NCI-H748 treated with DMSO at 0.1 percent for 48 hours (cell line): ENCODE measurements around the gene COMMD4.
"Not testable (repeated sequence)": the region's sequence is repeated elsewhere in the genome, so short reads cannot be mapped to it uniquely, and the experiment has no call there.

Experiments
- DNase-seq: peaks from one replicate; lab custom pipeline; 2025; lab: John Stamatoyannopoulos, UW

The COMMD4 gene

DNA sequence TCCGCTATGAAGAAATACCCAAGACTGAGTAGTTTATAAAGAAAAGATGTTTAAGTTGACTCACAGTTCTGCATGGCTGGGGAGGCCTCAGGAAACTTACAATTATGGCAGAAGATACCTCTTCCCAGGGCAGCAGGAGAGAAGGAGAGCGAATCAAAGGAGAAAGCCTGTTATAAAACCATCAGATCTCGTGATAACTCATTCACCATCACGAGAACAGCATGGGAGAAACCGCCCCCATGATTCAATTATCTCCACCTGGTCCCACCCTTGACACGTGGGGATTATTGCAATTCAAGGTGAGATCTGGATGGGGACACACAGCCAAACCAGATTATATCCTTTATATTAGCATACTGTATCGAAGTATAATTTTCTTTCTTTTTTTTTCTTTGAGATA is 3.8 kb upstream of the COMMD4 start:
- DNase-seq: not testable (repeated sequence)

DNA sequence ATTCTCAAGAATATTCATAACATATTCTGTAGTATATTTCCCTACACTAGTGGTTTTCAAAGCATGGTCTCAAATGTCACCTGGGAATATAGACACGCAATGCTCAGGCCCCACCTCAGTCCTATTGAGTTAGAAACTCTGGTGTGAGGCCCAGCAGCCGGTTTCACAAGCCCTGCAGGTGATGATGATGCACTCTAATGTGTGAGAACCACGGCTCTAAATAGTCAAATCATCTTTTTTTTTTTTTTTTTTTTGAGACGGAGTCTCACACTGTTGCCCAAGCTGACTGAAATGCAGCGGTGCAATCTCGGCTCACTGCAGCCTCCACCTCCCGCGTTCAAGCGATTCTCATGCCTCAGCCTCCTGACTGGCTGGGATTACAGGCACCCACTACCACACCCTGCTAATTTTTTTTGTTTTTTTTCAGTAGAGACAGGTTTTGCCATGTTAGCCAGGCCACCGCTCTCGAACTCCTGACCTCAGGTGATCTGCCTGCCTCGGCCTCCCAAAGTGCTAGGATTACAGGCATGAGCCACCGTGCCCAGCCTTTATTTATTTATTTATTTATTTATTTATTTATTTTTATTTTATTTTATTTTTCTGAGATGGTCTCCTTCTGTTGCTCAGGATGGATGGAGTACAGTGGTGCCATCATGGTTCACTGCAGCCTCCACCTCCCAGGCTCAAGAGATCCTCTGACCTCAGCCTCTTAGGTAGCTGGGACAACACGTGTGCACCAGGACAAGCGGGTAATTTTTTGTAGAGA is 2.0 kb upstream of the COMMD4 start:
- not testable (repeated sequence) for DNase-seq

DNA sequence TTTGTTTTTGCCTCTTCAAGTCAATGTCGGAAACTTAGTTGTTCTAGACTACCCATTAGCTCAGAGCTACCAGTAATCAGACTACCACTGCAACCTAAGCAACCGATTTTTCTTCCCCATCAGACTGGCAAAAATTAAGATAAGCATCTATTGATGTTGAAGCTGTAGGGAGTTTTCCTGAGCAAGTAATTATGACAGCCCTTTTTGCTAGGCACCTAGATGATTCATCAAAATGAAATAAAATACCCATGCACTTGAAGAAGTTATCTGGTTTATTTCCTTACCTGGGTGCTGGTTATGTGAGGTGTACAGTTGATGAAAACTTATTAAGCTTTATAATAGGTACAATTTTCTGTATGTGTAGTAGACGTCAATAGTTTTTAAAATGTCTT is 554 bp upstream of the COMMD4 start:
- no peak for DNase-seq

DNA sequence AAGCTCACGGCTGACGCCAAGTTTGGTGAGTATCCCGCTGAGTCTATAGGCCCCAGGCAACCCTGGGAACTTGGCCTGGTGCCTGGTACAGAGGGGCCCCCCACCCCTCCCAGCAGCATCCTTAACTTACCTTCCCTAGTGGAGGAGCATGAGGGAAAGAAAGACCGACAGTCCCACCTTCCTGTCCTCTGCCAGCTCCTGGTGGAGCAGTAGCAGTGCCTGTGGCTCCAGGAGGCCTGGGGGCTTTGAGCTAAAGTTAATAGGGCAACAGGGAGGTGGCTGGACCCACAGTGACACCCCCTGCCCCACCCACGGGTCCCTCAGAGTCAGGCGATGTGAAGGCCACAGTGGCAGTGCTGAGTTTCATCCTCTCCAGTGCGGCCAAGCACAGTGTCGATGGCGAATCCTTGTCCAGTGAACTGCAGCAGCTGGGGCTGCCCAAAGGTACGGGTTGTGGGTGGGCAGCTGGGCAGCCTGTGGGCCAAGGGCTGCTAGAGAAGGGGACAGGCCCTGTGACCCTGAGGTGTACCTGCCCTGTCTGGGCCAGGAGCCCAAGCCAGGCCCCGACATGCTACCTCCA is 2.9 kb downstream of the COMMD4 start:
- no peak for DNase-seq

DNA sequence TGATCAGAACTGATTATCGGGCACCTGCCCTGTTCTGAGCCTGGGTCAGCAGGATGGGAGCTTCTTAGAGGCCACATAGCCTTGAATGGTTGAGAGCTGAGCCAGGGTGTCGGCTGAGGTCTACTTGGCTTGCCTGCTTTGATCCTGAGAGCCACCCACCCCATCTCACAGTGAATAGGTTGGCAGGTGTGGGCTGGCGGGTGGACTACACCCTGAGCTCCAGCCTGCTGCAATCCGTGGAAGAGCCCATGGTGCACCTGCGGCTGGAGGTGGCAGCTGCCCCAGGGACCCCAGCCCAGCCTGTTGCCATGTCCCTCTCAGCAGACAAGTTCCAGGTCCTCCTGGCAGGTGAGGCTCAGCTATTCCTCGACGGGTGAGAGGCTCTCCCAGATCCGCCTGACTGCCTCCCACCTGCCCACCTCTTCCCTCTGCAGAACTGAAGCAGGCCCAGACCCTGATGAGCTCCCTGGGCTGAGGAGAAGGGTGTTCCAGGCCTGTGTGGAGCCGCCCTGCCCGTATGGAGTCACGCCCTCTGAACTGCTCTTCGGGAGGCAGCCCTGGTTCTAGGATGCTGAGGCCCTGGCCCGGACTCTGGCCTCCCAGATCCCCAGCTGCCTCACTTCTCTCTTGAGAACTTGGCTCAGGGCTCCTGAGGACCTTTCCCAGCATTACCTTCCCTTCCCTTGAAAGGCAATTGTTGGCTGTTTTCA is 3.8 kb downstream of the COMMD4 start:
- no peak for DNase-seq

DNA sequence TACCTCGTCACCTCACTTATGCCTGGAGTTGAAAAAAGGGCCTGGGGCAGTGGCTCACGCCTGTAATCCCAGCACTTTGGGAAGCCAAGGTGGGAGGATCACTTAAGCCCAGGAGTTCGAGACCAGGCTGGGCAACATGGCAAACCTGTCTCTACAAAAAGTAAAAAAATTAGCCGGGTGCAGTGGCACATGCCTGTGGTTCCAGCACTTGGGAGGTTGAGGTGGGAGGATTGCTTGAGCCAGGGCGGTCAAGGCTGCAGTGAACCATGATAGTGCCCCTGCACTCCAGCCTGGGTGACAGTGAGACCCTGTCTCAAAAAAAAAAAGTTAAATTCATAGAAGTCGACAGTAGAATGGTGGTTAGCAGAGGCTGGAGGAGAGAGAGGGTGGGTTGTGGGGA is 6.4 kb downstream of the COMMD4 start:
- DNase-seq: no peak

DNA sequence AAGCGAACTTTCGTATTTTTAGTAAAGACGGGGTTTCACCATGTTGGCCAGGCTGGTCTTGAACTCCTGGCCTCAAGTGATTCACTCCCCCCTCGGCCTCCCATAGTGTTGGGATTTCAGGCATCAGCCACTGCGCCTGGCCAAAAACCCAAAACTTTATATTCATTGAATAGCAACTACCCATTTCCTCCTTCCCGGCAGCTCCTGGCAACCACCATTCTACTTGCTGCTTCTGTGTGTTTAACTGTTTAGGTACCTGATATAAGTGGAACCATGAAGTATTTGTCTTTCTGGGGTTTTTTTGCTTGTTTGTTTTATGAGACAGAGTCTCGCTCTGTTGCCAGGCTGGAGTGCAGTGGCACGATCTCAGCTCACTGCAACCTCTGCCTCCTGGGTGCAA is 8.1 kb downstream of the COMMD4 start:
- DNase-seq: not testable (repeated sequence)

DNA sequence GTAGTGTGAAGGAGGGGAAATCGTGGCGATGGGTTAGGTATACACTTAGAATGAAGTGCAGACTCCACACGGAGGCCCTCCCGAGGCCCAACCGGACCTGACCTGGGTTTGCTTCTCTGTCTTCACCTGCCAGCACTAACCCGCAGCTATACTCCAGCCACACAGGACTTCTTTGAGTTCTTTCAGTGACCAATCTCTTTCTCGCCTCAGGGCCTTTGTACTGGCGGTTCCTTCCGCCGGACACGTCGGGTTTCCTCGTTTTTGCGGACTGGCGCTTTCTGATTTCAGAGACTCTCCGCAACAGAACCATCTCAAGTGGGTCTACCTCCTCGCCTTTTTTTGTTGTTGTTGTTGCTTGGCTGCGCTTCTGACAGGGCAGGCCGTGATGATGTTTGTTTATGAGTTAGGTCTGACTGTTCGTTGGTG is 10.9 kb downstream of the COMMD4 start, which contains the start of gene NEIL1:
Gene NEIL1 (plus strand): TSS at position 244 of the 426 bp plus-strand sequence. CDS start 1,867 bp downstream, outside the sequence.
- DNase-seq: no peak

DNA sequence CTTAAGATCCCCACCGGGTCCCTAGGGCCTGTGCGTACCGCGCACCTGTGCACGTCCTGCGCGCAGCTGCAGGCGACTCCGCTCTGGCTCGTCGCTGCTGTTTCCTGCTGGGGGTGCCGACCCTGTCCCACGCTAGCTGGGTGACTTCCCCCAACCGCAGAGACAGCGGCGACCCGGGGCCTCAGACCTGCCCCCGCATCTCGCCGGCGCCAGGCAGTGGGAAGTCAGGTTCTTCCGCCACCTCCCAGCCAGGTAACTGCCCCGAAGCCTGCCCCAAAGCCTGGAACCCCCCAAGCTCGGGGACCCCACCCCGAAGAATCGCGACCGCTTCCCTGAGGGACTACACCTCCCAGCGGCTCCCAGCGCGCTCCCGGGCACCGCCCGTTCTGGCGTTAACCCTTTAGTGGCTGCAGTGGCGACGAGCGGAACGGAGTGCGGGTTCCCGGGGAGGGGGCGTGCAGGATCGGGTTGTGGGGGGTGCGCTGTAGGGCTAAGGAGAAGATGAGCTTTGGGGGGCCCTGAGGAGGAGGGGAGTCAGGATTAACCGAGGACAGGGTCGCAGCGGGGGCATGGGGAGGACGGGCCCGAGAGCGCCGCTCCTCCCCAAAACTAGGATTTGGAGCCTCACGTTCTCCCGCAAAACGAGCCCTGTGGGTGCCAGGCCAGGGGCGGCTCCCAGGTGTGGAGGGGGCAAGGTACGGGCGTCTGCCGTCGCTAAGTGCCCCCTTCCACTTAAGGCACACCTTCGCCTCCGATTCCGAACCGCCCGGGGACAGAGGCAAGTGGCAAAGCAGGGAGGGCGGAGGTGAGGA is 11.6 kb downstream of the COMMD4 start:
- DNase-seq: no peak

DNA sequence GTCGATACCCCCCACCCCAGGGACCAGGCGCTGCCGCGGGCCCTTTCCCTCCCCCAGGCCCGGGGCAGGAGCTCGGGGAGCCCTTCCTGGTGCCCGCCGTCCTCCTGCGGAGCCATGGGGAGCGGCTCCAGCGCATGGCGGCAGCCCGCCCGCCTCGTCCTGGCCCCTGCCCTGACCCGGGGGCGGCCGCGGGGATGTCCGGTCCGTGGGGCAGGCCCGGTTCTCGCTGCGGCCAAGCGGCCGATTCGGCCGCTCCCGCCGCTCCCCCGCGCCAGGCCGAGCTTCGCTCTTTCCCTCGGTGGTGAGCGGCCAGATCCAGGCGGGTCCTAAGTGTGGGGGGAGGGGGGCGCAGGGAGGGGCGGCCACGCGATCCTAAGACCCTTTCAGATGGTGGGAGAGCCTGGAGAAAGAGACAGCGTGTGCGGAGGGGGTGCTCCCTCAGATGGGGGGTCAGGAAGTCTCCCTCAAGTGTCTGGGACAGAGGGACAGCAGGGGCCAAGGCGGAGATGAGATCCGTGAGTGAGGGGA is 12.2 kb downstream of the COMMD4 start:
- no peak for DNase-seq

DNA sequence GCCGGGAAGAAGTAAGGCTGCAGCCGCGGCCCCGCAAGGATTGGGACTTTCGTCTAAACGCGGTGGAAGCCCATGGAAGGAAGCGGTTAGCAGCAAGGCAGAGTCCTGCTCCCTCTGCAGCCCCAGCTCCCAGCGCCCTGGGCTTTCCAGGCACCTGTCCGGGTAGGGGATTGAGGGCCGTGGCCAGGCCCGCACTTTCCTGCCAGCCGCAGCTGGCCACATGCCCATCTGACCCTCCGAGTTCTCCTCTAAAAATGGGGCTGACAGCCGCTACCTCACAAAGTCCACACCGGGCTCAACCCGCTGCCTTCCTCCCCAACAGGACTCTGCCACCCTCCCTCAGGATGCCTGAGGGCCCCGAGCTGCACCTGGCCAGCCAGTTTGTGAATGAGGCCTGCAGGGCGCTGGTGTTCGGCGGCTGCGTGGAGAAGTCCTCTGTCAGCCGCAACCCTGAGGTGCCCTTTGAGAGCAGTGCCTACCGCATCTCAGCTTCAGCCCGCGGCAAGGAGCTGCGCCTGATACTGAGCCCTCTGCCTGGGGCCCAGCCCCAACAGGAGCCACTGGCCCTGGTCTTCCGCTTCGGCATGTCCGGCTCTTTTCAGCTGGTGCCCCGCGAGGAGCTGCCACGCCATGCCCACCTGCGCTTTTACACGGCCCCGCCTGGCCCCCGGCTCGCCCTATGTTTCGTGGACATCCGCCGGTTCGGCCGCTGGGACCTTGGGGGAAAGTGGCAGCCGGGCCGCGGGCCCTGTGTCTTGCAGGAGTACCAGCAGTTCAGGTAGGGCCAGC is 12.9 kb downstream of the COMMD4 start:
- no peak for DNase-seq

DNA sequence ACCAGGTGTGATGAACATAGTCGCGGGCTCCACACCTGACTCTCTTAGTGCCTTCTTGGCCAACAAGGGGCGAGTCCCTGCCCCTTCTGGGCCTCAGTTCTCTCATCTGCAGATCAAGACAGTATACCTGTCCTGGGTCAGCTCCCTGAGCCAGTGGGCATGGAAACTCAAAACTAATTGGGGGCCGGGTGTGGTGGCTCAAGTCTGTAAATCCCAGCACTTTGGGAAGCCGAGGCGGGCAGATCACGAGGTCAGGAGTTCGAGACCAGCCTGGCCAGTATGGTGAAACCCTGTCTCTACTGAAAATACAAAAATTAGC is 13.4 kb downstream of the COMMD4 start:
- DNase-seq: not testable (repeated sequence)

DNA sequence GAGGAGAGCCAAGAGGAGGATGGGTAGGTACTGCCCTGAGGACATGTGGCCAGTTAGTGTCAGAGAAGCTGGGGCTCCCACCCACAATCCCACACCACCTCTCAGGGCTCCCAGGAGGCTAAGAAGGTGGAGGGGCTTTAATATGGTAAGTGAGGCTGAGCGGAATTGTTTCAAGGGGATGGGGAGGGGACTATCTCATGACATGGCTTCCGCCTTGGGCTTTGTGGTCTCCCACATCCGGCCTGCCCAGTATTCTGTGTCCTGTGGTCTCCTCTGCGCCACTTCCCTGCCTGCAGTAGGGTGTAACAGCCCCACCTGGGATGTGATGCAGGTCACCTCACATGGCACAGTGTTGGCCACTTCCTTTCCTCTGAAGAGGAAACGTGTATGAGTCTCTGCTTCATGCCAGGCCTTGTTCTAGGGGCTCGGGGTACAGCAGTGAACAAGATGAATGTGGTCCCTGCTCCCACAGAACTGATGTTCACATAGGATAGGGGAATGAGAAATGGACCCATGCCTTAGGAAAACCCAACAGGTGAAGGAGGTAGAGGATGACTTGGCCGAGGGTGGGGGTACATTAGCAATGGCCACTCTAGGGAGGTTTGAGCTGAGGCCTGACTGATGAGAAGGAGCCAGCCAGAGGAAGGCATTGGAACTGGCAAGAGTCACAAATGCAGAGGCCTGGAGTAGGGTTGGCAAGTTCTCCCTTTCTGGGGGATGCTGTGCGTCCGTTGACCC is 14.2 kb downstream of the COMMD4 start:
- no peak for DNase-seq

DNA sequence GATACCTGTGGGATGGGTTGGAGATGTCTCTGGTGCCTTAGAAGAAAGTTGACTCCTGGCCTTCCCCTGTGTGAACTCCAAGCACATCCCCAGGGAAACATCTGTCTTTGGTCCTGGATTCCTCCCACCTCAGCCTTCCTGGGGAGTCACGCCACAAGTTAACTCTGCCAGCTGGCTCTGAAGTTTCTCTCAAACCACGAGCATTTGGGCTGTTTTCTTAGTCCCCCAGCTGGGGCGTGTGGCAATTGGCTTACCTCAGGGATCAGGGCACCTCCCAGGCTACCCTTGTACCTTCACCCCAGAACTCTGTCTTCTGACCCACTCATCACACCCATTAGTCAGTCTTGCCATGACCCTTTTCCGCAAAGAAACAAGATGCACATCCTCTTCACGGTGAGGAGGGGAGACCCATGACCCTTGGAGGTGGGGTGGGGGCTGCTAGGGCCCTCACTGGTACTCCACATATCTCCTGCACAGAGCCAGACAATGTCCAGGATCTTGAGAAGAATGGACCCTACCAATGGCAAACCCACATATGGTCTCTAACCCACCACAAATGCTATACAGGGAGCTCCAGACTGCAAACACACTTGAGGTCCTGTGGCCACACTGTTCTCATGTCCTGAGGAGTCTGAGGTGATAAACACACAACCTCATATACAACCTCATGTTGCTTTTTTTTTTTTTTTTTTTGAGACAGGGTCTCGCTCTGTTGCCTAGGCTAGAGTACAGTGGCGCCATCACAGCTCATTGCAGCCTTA is 14.9 kb downstream of the COMMD4 start:
- no peak for DNase-seq

DNA sequence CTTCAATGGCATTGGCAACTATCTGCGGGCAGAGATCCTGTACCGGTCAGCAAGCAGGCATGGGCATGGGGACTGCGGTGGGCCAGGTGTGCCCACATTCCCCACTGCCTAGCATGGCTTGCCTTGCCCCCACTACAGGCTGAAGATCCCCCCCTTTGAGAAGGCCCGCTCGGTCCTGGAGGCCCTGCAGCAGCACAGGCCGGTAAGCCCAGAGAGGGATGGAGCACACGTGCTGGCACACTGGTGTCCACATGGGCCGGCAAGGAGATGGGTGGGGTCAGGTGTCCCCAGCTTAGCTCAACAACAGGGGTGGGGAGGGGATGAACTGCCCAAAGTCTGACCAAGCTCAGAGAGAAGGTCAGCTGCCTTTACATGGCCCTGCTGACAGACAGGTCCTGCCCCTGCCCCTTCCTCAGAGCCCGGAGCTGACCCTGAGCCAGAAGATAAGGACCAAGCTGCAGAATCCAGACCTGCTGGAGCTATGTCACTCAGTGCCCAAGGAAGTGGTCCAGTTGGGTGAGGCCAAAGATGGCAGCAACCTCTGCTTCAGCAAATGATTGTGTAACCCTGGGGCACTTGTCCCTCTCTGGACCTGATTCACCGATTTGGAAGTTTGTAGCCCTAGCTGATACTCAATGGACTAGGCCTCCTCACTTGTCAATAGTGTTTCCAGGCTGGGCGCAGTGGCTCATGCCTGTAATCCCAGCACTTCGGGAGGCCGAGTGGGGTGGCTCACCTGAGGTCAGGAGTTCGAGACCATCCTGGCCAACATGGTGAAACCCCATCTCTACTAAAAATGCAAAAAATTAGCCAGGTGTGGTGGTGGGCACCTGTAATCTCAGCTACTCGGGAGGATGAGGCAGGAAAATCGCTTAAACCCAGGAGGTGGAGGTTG is 16.6 kb downstream of the COMMD4 start:
- no peak for DNase-seq

DNA sequence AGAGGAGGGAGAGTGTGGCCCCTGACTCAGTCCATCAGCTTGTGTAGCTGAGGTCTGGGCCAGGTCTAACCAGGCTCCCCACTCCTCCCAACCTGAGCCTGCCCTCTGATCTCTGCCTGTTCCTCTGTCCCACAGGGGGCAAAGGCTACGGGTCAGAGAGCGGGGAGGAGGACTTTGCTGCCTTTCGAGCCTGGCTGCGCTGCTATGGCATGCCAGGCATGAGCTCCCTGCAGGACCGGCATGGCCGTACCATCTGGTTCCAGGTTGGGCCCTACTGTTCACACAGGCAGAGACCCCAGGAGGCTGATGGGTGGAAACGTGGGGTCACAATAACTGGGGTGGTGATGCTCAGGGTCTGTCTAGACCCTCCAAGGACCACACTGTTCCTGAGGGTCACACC is 17.7 kb downstream of the COMMD4 start:
- no peak for DNase-seq

DNA sequence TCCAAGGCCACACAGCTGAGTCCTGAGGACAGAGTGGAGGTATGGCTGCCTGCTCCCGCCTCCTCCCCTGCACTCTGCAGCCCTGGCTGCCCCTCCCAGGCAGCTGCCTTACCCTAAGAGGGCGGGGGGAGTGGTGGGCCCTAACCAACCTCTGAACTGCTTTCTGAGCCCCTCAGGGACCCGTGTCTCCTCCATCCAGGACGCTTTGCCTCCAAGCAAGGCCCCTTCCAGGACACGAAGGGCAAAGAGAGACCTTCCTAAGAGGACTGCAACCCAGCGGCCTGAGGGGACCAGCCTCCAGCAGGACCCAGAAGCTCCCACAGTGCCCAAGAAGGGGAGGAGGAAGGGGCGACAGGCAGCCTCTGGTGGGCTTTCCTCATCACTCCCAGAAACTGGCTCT is 18.6 kb downstream of the COMMD4 start:
- DNase-seq: no peak

DNA sequence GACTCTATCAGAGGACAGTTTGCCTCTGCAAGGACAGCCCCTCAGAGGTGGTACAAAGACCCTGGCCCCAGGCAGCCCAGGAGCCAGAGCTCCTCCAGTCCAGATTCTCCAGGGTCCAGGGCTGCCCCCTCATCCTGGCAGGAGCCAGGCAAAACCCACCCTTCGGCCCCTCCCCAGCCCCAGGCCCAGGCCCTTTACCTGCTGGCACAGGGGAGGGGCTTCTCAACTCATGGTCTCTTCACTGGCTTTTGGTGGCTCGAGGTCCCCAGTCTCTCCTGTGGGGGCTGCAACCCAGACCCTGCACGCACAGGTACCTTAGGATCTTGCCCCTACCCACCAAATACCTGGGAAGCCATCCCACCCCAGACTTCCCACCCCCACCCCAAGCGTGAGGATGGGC is 19.5 kb downstream of the COMMD4 start:
- DNase-seq: no peak

DNA sequence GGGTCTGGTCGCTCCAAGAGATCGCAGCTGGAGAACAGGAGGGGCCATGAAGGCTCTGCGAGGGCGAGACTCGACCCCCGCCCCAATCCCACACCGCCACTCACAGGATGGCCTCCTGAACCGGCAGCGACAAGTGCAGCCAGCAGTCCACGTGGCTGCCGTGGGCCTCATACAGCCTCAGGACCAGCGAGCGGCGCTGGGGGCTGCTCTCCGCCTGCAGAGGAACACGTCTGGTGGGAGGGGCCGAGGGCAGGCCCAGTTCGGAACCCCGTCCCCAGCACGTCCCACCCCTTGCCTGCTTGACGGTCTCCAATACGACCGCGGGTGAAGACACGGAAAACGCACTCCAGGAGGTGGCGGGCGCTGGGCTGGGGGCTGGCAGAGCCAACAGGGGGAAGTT is 20.1 kb downstream of the COMMD4 start:
- DNase-seq: no peak
